Urothelium cell line (cell line): ENCODE results near the gene RBBP7.
"Not testable (repeated sequence)": the region's sequence is repeated elsewhere in the genome, so short reads cannot be mapped to it uniquely, and the experiment has no call there.

Source experiments
- DNase-seq: peaks from one replicate; pipeline ENCODE4 v3.0.0; 2011; ENCODE audit warnings: low spot score, mixed read lengths
- FAIRE-seq: peaks from 2 replicates; lab custom pipeline; 2011; peaks lifted over from hg19 to GRCh38; lab: Jason Lieb, UNC

The RBBP7 gene

DNA sequence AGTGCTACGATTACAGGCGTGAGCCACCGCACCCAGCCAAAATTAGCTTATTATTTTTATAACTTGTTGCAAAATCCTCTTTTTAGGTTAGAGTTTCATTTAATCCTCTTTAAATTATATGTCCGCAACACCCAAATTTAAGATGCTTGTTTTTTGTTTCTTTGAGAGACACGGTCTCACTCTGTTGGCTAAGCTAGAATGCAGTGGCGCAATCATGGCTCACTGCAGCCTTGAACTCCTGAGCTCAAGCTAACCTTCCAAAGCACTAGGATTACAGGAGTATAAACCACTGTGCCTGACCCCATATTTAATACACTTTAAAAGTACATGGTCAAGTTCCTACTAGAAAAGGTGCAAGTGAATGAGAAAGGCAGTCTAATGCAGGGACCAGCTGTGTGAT, 2.2 kb downstream of the RBBP7 start:
- no peak for FAIRE-seq
- DNase-seq, result no peak

DNA sequence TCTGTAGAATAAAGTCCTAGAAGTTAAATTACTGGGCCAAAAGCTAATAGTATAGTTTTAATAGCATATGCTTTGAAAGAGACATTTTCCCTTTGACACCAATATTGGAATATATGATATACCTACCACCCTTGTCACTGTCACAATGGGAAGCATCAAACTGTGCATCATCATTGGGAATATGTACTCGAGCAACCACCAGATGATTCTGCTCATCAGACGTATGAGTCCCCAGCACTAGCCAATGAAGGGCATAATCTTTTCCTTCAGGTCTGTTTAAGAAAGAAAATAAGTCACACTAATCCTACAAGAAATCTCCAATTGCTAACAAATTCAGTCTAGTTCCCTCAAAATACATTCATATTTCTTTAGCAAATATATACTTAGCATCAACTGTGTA, 7.3 kb downstream of the RBBP7 start:
- no peak for DNase-seq
- FAIRE-seq, result no peak

DNA sequence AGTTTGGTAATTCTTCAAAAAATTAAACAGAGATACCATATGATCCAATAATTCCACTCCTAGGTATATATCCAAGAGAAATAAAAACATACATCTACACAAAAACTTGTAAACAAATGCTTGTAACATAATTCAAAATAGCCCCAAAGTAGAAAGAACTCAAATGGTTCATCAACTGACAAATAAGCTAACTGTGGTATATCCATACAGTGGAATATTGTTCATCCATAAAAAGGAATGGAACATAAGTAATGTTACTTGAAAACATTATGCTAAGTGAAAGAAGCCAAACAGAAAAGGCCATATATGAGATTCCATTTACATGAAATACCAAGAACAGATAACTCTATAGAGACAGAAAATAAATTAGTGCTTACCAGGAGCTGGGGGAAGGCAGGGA, 13.4 kb downstream of the RBBP7 start:
- FAIRE-seq (no peak), DNase-seq (no peak)

DNA sequence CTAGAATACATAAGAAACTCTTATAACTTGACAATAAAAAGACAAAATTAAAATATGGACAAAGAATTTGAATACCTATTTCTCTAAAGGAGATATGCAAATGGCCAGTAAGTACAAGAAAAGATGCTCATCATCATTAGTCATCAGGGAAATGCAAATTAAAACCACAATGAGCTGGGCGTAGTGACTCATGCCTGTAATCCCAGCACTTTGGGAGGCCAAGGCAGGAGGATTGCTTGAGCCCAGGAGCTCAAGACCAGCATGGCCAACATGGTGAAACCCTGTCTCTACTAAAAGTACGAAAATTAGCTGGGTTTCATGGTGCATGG, 14.1 kb downstream of the RBBP7 start:
- FAIRE-seq, DNase-seq: not testable (repeated sequence)

DNA sequence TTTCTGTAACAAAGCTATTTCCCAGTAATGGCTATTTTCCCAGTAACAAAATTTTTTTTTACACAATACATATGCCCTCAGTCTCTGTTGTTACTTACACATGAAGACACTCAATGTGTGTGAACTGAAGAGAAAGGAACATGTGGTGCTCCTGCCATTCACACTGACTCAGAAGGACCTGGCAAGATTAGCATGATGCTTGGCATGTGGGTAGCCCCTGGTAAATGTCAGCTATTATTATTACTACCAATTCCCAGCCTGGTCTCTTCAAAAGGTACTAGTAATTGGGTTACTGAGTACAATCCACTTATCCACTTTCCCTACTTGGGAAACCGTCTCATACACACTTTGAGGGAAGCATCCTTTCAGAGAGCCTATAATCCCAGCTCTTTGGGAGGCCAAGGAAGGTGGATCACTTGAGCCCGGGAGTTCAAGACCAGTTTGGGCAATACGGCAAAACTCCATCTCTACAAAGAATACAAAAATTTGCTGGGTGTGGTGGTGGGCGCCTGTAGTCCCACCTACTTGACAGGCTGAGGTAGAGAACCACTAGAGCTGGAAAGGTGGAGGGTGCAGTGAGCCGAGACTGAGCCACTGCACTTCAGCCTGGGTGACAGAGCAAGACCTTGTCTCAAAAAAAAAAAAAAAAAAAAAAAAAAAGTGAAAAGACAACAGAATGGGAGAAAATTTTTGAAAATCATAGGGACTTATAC, 14.6 kb downstream of the RBBP7 start:
- DNase-seq (no peak), FAIRE-seq (no peak)

DNA sequence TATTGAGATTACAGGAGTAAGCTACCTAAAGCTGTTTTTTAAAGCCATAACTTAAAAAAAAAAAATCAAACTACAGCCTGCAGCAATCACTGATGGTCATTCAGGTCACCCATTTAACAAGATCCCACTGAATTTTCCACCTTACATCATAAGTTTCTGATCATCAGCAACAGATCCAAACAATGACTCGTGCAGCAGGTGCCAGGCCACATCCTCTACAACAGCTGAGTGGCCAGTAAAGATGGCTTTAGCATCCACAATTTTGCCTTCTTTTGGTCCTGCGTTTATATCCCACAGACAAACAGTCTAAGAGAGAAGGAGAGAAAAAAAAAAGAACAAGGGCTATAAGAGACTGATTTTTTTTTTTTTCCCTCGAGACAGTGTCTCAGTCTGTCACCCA, 16.6 kb downstream of the RBBP7 start:
- DNase-seq (no peak), FAIRE-seq (no peak)

DNA sequence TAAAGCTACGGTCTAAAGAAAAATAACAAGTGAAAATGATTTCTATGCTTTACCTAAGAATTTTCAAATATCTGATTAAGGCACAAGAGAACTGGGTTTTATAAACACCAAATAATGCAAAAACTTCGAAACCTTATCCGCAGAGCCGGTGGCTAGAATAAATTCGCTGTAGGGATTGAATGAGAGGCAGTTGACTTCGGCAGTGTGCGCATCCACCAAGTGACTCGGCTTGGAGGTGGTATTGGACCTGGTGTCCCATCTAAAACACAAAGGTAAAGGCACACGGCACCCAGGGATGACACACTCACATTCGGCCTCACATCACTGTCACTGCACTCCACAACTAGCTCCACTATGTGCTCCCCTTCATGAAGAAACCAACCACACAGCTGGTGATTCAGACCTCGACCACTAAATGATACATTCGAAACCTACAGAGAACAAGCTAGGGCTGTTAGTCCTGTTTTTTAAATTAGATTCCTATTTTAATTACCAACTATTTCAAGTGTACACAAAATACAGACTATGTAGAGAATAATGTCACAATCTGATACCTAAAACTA, 17.5 kb downstream of the RBBP7 start:
- DNase-seq, result no peak
- no peak for FAIRE-seq

DNA sequence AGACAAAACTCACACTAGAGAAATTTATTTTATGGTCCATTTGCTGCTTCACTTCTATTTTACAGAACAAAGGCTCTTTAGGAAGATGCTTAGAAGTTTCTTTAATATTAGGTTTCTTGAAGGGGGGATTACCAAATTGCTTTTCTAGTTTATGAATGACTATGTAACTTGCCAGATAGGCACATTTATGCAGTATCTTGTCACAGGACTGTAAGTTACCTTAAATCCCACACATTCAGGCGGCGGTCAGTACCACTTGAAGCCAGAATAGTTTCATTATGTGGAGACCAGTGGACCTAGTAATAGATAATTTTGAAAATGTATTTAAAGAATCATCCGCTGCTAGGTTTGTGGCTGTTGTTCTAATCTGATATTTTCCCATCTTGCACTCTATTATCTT, 18.3 kb downstream of the RBBP7 start:
- DNase-seq, result no peak
- FAIRE-seq, result no peak

DNA sequence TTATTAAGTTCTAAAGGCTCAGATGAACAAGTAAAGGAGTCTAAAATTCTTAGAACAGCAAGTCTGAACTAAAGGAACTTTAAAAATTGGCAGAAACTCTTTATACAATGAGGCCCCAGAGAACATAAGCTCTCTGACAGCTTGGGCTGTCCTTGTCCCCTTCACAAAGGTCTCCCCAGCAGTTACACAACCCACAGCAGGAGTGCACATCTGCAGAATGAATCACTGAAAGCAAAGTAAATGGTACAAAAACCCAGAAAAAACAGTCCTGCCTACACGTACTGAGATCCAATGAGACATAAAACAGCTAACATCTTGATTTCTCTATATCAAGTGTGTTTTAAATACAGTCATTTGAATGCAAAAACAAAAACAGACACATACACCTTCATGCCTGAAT, 18.7 kb downstream of the RBBP7 start:
- FAIRE-seq, result no peak
- no peak for DNase-seq

DNA sequence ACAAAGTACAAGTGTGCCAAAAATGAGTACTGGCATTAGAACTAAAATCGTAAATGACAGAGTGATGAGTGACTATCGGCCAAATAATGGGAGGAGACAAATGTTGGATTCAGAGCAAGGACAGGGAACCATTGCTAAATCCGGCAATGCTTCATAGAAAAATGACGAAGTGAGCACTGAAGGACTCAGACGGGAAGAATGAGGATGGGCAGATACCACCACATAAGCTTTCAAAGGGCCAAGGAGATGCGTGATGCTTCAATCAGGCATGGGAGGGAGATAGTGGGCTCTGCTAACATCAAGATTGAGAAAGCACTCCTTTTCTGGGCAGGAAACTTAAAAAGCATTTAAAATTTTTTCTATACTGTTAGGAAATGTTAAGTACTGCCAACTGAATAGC, 21.6 kb downstream of the RBBP7 start:
- no peak for DNase-seq
- no peak for FAIRE-seq

DNA sequence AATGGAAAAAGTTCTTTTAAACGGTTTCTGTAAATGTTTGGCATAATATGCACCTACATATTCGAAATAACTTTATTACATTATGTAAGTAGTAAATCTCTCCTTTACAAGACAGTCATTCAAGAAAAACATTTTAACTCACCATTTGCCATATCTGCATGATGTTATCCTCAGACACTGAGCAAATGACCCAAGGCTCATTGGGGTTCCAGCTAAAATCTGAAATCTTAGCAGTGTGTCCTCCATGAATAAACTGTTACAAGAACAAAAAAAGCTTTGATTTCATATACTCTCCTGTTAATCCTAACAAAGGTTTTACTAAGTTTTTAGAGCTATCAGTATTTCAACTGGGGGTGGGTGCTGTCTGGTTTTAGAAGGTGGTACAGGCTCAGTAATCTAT, 24.5 kb downstream of the RBBP7 start:
- DNase-seq (no peak), FAIRE-seq (no peak)

DNA sequence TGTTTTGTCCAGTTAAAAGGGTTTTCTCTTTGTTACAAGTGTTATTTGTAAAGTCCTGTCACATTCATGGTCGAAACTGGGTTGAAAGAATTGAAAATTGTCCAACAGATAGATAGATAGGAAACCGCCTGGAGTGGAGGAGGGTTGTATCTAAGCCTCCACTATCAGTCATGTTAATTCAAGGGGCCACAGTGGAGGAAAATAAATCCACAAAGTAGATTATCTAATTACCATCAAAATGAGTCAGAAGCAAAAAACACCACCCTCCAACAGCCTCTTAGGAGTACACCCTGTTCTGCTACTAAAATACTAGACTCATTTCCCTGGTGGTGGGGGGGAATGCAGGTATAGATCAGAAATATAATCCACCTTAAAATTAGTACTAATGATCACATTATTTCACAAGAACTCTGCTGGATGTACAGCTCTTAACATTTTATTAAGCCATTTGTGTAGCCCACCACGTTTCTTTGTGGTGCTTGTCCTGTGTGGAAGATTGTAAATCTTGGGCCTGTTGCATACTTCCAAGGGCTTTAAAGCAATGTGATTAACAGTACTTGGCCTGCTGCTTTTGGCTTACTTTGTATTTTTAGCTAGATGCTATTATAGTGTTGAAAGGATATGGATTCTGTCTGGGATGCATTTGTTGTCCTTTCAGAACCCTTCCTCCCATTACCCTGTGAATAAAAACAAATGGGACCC, 26.8 kb downstream of the RBBP7 start:
- FAIRE-seq, result no peak
- no peak for DNase-seq

DNA sequence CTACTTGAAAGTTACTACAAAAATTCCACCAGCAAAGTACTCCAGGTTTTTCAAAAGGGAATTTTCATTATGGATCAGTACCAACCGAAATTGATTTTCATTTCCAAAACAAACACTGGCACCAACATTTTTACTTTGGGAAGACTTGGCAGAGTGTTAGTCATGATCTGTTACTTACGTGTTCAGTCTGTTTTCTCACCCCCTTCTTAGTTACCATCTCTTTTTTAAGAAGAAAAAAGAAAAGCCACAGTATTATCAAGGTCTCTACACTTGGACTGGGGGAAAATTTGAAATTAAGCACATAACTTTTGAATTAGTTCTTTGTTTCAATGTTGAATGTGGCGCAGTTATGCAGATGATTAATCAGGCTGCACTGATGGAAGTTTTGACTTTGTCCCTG, 27.5 kb downstream of the RBBP7 start:
- DNase-seq, result no peak
- no peak for FAIRE-seq

DNA sequence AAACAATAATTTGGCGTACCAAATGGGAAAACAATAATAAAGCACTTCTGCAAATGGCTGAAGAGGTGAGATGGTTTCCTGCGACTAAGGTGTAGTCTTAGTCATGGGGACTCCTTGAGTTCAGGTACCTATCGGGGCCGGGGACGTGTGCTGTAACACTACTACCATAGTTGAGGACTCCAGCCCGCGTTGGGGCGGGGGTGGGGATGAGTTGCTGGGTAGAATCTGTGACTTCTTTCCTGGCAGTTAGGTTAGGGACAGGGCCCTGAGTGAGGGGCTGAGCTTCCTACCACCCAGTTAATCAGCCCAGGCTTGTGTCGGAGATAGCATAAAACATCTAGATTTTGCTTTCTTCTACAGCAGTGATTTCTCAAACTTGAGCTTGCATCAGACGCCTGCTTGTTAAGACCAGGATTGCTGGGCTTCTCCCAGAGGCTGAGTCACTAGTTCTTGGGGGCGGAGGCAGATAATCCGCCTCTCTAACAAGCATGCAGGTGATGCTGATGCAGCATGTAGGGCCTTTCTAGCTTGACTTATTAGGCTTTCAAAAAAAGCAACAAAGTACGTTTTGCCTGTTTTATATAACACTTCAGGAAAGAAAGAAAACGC, 30.2 kb downstream of the RBBP7 start:
- FAIRE-seq (no peak), DNase-seq (peak; percentile 9)

DNA sequence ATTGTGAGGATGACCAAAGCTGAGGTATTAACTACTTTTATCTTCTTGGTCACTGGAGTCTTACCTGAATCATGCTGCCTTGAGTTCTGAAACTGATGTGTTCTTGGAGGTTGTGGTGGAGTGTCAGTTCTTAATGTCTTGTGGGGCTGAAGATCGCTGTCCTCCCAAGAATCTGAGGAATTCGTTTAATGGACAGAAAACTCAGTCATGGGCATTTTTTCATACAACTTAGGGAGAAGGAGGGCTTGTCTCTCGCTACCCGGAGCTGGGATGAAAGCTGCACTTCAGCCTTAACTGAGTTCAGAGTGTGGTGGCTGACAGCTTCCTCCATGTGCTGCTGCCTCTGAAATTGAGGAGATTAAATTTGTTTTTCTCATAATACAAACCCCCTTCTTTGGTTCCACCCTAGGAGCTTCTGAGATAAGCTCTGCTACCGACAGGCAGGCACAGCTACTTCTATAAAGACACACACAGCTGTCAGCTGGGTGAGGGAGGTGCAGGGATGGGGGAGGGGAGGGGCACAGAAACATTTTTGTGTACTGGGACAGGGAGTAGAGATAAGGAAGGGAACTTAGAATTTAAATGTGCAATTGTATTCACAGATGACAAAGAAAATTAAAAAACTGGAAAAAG, 30.8 kb downstream of the RBBP7 start:
- FAIRE-seq, result no peak
- no peak for DNase-seq

DNA sequence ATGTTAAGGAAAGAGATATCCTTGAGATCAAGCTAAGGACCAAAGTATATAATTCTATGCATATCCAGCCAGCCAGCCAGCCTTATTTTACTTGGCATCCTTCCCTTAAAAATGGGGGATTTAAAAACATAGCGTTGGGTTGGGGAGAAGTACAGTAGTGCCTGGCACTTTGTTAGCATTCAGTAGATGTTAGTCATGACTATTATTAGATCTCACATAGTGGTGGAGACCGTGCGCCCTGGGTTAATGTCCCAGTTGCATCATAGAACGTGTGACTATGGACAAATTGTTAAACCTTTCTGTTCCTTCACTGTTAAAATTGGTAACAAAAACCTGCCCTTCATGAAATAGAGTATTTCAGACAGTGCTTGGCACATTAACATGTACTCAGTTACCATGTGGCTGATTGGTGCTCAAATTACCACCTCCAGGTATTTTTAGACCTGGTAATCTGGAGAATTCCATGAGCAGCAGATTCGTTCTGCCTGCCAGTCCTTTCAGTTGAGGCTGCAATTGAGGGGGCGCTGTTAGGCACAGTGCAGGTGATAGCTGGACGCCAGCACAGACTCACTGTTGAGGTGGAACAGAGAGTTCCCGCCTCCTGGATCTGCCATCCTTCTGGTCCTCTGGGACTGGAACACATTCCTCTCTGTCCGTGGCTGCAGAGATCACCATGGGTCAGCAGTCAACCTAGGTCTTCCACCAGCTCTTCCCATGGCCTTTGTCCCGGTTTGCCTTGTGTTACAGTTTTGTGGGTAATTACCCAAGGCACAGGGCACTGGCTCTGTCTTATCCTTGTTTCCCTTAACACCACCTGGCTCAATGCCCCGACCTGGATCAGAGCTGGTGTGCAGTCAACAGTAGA, 31.7 kb downstream of the RBBP7 start:
- FAIRE-seq (no peak), DNase-seq (peak; percentile 9)

DNA sequence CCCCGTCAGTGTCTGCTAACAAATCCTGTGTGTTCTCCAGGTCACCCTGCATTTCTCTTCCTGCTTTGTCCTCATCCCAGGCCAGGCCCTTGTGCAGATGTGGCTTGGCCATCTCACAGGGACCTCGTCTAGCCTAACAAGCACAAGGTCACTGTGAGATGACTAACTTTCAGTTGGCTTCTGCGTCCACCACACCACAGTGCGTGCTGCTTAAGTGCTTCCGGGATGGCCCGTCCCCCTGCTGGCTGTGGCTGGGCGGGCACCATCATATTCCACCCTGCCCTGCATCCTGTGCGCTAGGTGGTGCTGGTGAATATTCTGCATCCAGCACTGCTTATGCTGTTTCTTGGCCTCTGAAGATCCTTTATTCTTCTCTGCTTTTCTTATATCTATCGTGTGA, 33.8 kb downstream of the RBBP7 start:
- FAIRE-seq, result no peak
- peak; percentile 4 for DNase-seq

DNA sequence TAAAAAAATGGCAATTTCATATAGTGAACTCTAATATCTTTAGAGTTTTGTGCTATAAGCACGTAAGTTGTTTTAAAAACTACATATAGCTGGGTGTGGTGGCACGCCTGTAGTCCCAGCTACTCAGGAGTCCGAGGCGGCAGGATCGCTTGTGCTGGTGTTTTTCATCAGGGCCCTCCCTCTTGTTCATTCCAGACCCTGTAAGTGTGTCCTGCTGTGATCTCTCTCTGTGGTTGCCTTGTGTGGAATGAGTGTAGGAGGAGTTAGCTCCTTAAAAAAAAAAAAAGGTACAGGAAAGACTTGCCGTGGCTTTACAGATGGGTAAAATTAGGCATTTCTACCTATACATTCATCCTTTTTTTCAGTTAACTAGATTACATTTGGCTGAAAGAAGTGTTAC, 35.4 kb downstream of the RBBP7 start:
- DNase-seq, result no peak

DNA sequence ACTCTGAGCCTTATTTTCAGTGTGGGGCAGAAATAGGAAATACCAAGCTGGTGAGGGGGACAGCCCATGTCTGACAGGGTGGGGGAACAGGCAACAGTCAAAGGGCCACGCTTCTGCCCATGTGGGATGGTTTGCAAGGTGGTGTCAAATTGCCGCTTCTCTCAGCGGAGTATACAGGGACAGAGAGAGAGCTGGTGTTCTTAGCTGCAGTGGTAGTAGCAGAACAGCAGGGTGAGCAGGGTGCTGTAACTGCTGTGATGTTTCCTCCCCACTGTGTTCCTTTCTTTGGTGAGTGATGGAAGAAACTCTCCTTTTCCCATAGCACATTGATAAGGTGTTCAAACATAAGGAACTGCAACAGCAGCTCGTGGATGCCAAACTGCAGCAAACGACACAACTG, 37.9 kb downstream of the RBBP7 start:
- no peak for FAIRE-seq
- no peak for DNase-seq

More for the DNA sequence above, 35.4 kb downstream of the RBBP7 start:
- no peak for FAIRE-seq

DNA sequence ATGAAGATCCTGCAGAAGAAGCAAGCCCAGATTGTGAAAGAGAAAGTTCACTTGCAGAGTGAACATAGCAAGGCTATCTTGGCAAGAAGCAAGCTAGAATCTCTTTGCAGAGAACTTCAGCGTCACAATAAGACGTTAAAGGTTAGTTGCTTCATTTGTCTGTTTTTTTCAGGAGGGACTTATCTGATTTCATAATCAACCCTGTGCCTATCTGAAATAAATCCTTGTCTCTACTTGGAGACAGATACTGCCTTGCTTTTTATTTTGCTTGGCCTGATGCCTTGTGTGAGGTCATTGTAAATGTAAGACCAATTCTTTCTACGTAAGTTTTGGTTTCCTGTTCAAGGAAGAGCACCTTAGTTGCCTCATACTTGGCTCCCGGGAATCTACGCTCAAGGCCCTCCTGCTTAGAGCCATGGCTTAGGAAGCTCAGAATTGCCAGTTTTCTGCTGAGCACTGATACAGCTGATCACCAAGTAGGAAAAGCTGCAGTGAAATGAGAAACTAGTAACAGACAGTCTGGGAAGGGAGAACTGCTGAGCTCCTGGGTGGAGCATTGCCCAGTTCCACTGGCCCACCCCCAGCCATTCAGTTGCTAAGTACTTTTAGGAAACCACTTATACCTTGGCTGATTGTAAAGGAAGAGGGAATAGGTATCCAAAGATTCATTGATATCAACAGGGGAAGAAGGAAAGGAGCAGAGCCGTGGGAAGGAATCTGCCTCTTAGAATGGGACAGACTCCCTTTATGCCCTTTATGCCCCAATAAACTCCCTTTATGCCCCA, 41.8 kb downstream of the RBBP7 start:
- FAIRE-seq, result no peak
- DNase-seq, result no peak
